HepG2 (cell line): ENCODE results near the gene ARID5B. TPM values are rescaled to one million over a fixed set of nuclear protein-coding genes. Genes with fewer than 3 reads are reported as not detected.

ENCODE experiments used
- BORCS8-MEF2B ChIP-seq: sonication (generic); formaldehyde crosslinking; IDR thresholded peaks from 2 replicates; pipeline ENCODE4 v1.8.0; 2022; ENCODE audit warnings: mild to moderate bottlenecking, missing genetic modification reagents
- CBX5 ChIP-seq: sonication (generic); formaldehyde crosslinking; IDR thresholded peaks from 2 replicates; pipeline ENCODE4 v1.4.0; 2020; ENCODE audit warnings: missing genetic modification reagents, borderline replicate concordance
- ELF3 ChIP-seq: IDR thresholded peaks from 2 replicates; pipeline ENCODE4 v1.6.1; 2016; ENCODE audit warnings: missing genetic modification reagents, missing compliant biosample characterization
- EP300 ChIP-seq, 3 experiments: sonication (generic) in 1 of 3; formaldehyde crosslinking in 1 of 3; IDR thresholded peaks; 2 replicates each; pipeline versions ENCODE4 v1.5.1 to v1.6.1; 2011 to 2020; ENCODE audit warnings: low read depth in 2 of 3, low read length in 2 of 3, borderline replicate concordance in 1 of 3, improper control_type of control experiment in 1 of 3, mild to moderate bottlenecking in 1 of 3, missing genetic modification reagents in 1 of 3, moderate library complexity in 1 of 3
- ERF ChIP-seq: IDR thresholded peaks from 2 replicates; pipeline ENCODE4 v1.6.1; 2018; ENCODE audit warnings: missing biosample characterization, missing genetic modification reagents
- FOXA3 ChIP-seq: IDR thresholded peaks from 2 replicates; pipeline ENCODE4 v1.6.1; 2016; ENCODE audit warnings: missing genetic modification reagents, missing compliant biosample characterization
- GATAD2A ChIP-seq: IDR thresholded peaks from 2 replicates; pipeline ENCODE4 v1.6.1; 2016
- HNRNPK ChIP-seq: fragments of 200-400 bp; formaldehyde crosslinking; IDR thresholded peaks from 2 replicates; pipeline ENCODE4 v1.6.1; 2018; ENCODE audit warnings: low read length, low read depth, moderate library complexity, mild to moderate bottlenecking; ENCODE audit not compliant: poor library complexity, severe bottlenecking
- IKZF5 ChIP-seq: IDR thresholded peaks from 2 replicates; pipeline ENCODE4 v1.6.1; 2018; ENCODE audit warnings: missing genetic modification reagents, mild to moderate bottlenecking, missing compliant biosample characterization
- LCORL ChIP-seq, 2 experiments: fragments of 450-650 bp in 1 of 2; sonication (generic) in 1 of 2; formaldehyde crosslinking in 1 of 2; IDR thresholded peaks; 2 replicates each; pipeline versions ENCODE4 v1.5.0 to v1.6.1; 2017 to 2020; ENCODE audit warnings: antibody characterized with exemption in 1 of 2, missing genetic modification reagents in 1 of 2
- RFXAP ChIP-seq: sonication (generic); formaldehyde crosslinking; IDR thresholded peaks from 2 replicates; pipeline ENCODE4 v1.4.0; 2020; ENCODE audit warnings: missing genetic modification reagents, borderline replicate concordance
- SMARCE1 ChIP-seq: fragments of 450-650 bp; IDR thresholded peaks from 2 replicates; pipeline ENCODE4 v1.6.1; 2017; ENCODE audit warnings: borderline replicate concordance
- SMC3 ChIP-seq: IDR thresholded peaks from 2 replicates; pipeline ENCODE4 v1.6.1; 2011; ENCODE audit warnings: low read length, improper control_type of control experiment
- SOX6 ChIP-seq, 2 experiments: fragments of 450-650 bp in 1 of 2; sonication (generic) in 1 of 2; formaldehyde crosslinking in 1 of 2; IDR thresholded peaks; 2 replicates each; pipeline versions ENCODE4 v1.4.0 to v1.6.1; 2017 to 2020; ENCODE audit warnings: antibody characterized with exemption in 1 of 2, mild to moderate bottlenecking in 1 of 2, missing genetic modification reagents in 1 of 2
- SPEN ChIP-seq: sonication (generic); formaldehyde crosslinking; IDR thresholded peaks from 2 replicates; pipeline ENCODE4 v1.5.1; 2020; ENCODE audit warnings: low read depth, mild to moderate bottlenecking, missing genetic modification reagents
- SRSF9 ChIP-seq: fragments of 200-400 bp; formaldehyde crosslinking; IDR thresholded peaks from 2 replicates; pipeline ENCODE4 v1.6.1; 2018; ENCODE audit warnings: borderline replicate concordance, mild to moderate bottlenecking, low read depth, low read length; ENCODE audit not compliant: insufficient read depth, poor library complexity, severe bottlenecking
- TOPORS ChIP-seq: sonication (generic); formaldehyde crosslinking; IDR thresholded peaks from 2 replicates; pipeline ENCODE4 v1.8.0; 2023; ENCODE audit warnings: mild to moderate bottlenecking, missing genetic modification reagents
- ZNF230 ChIP-seq: sonication (generic); formaldehyde crosslinking; IDR thresholded peaks from 2 replicates; pipeline ENCODE4 v1.4.0; 2020; ENCODE audit warnings: mild to moderate bottlenecking, missing genetic modification reagents
- ZNF30 ChIP-seq: sonication (generic); formaldehyde crosslinking; IDR thresholded peaks from 2 replicates; pipeline ENCODE4 v1.5.0; 2020; ENCODE audit warnings: mild to moderate bottlenecking, missing genetic modification reagents
- ZNF333 ChIP-seq: sonication (generic); formaldehyde crosslinking; IDR thresholded peaks from 2 replicates; pipeline ENCODE4 v1.4.0; 2020; ENCODE audit warnings: mild to moderate bottlenecking, missing genetic modification reagents, borderline replicate concordance
- ZNF589 ChIP-seq: sonication (generic); formaldehyde crosslinking; conservative IDR thresholded peaks from 2 replicates; pipeline ENCODE4 v1.8.0; 2022; ENCODE audit warnings: mild to moderate bottlenecking, moderate library complexity, missing genetic modification reagents
- ZNF652 ChIP-seq: IDR thresholded peaks from 2 replicates; pipeline ENCODE4 v1.6.1; 2016; ENCODE audit warnings: low read depth, borderline replicate concordance
- ZNF773 ChIP-seq: sonication (generic); formaldehyde crosslinking; IDR thresholded peaks from 2 replicates; pipeline ENCODE4 v1.4.0; 2020; ENCODE audit warnings: missing genetic modification reagents, borderline replicate concordance
- polyA plus RNA-seq, 8 experiments: library from polyadenylated mRNA; depleted of rRNA in 3 of 8; stranded (reverse) in 7 of 8; unstranded in 1 of 8; fragments of >200 nt; fragmentation: Illumina TruSeq in 4 of 8; extraction: Trizol in 4 of 8; gene quantifications; 2 replicates each; pipeline versions ENCODE4 v1.2.1 to v1.2.3, GENCODE V29; 2011 to 2016; ENCODE audit warnings: low read depth in 4 of 8, missing spikeins in 1 of 8, mixed read lengths in 1 of 8; ENCODE audit not compliant: insufficient read depth in 1 of 8
- total RNA-seq, 5 experiments: library from RNA; depleted of rRNA; stranded (reverse); fragments of >200 nt; fragmentation: Illumina TruSeq; extraction: Trizol; gene quantifications; 2 replicates each; pipeline ENCODE4 v1.2.3, GENCODE V29; 2016; ENCODE audit warnings: low read depth in 1 of 5
- TF ChIP-seq, protein P1 (sequence below), 2 experiments: sonication (generic) in 1 of 2; formaldehyde crosslinking in 1 of 2; IDR thresholded peaks; 2 replicates each; pipeline versions ENCODE4 v1.4.0 to v1.6.1; 2018 to 2020; ENCODE audit warnings: missing genetic modification reagents in 2 of 2, borderline replicate concordance in 1 of 2, low read depth in 1 of 2, mild to moderate bottlenecking in 1 of 2, missing biosample characterization in 1 of 2
- TF ChIP-seq, protein P2 (sequence below): sonication (generic); formaldehyde crosslinking; IDR thresholded peaks from 2 replicates; pipeline ENCODE4 v1.4.0; 2020; ENCODE audit warnings: missing genetic modification reagents, borderline replicate concordance

Gene ARID5B
- total and polyA plus RNA-seq, 2 of the 13 experiments (the other 11 are each of a cell fraction or from before 2014, with no cell fraction given) = 6.2 to 21.1 TPM

- TF ChIP-seq CBX5 (CRISPR knock-in tag) = no peak
- no peak for TF ChIP-seq ZNF589 (CRISPR knock-in tag)
- TF ChIP-seq ZNF773 (CRISPR knock-in tag) = no peak
- TF ChIP-seq SRSF9 = no peak
- no peak for TF ChIP-seq SMARCE1
- no peak for TF ChIP-seq RFXAP (CRISPR knock-in tag)
- no peak; a peak in 1 of 4 replicates for TF ChIP-seq EP300 (IDR thresholded peaks at IDR 0.05; ENCODE audit: low read depth in 2 of 2, low read length in 2 of 2)
- TF ChIP-seq EP300 (CRISPR knock-in tag; IDR thresholded peaks at IDR 0.05; ENCODE audit: borderline replicate concordance) = no peak
- TF ChIP-seq, protein P1, sequence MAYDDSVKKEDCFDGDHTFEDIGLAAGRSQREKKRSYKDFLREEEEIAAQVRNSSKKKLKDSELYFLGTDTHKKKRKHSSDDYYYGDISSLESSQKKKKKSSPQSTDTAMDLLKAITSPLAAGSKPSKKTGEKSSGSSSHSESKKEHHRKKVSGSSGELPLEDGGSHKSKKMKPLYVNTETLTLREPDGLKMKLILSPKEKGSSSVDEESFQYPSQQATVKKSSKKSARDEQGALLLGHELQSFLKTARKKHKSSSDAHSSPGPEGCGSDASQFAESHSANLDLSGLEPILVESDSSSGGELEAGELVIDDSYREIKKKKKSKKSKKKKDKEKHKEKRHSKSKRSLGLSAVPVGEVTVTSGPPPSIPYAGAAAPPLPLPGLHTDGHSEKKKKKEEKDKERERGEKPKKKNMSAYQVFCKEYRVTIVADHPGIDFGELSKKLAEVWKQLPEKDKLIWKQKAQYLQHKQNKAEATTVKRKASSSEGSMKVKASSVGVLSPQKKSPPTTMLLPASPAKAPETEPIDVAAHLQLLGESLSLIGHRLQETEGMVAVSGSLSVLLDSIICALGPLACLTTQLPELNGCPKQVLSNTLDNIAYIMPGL (CRISPR knock-in tag; IDR thresholded peaks at IDR 0.05; ENCODE audit: borderline replicate concordance in 1 of 2, low read depth in 1 of 2) = 0 out of 4 replicates have a peak, but pooled peaks of 1 of the 2 experiments have one; percentile 45
- no peak for TF ChIP-seq SOX6 (IDR thresholded peaks at IDR 0.05)
- peak; percentile 52 for TF ChIP-seq SOX6 (CRISPR knock-in tag; IDR thresholded peaks at IDR 0.05)
- TF ChIP-seq HNRNPK = no peak
- no peak for TF ChIP-seq ZNF333 (CRISPR knock-in tag)
- TF ChIP-seq FOXA3 (CRISPR knock-in tag) = 0 out of 2 replicates have a peak, but pooled peaks have one; percentile 11
- no peak for TF ChIP-seq ZNF30 (CRISPR knock-in tag)
- TF ChIP-seq IKZF5 (CRISPR knock-in tag) = peak; percentile 36; the same call in 1 of the 2 replicates
- peak; percentile 58; the same call in 1 of the 2 replicates for TF ChIP-seq GATAD2A (CRISPR knock-in tag)
- no peak for TF ChIP-seq SPEN
- no peak for TF ChIP-seq ZNF652
- no peak for TF ChIP-seq ERF (CRISPR knock-in tag)
- peak; percentile 86; the same call in 1 of the 2 replicates for TF ChIP-seq SMC3
- TF ChIP-seq TOPORS (CRISPR knock-in tag) = no peak
- TF ChIP-seq, protein P2, sequence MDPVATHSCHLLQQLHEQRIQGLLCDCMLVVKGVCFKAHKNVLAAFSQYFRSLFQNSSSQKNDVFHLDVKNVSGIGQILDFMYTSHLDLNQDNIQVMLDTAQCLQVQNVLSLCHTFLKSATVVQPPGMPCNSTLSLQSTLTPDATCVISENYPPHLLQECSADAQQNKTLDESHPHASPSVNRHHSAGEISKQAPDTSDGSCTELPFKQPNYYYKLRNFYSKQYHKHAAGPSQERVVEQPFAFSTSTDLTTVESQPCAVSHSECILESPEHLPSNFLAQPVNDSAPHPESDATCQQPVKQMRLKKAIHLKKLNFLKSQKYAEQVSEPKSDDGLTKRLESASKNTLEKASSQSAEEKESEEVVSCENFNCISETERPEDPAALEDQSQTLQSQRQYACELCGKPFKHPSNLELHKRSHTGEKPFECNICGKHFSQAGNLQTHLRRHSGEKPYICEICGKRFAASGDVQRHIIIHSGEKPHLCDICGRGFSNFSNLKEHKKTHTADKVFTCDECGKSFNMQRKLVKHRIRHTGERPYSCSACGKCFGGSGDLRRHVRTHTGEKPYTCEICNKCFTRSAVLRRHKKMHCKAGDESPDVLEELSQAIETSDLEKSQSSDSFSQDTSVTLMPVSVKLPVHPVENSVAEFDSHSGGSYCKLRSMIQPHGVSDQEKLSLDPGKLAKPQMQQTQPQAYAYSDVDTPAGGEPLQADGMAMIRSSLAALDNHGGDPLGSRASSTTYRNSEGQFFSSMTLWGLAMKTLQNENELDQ = no peak
- TF ChIP-seq BORCS8-MEF2B (CRISPR knock-in tag) = no peak
- TF ChIP-seq ZNF230 (CRISPR knock-in tag) = no peak
- no peak for TF ChIP-seq LCORL (IDR thresholded peaks at IDR 0.05)
- peak; percentile 34; the same call in 1 of the 2 replicates for TF ChIP-seq LCORL (CRISPR knock-in tag; IDR thresholded peaks at IDR 0.05)
- TF ChIP-seq ELF3 (CRISPR knock-in tag) = no peak
Observed at GRCh38 chr10:62038609-62039190, 137.2 kb downstream of the ARID5B start (continued).
